Transverse colon (tissue), 4 donors: ENCODE measurements around the gene FAM3C. TPM values are rescaled to one million over a fixed set of nuclear protein-coding genes. Genes with fewer than 3 reads are reported as not detected.

Experiments
- DNase-seq: peaks from one replicate; pipeline ENCODE4 v3.0.0-alpha.2; 2019
- H3K27ac ChIP-seq, 4 donors: fragments of 200-600 bp; sonication (generic); 2 replicates each; pipeline ENCODE4 v1.5.1; 2016 to 2018; ENCODE audit warnings: inconsistent platforms in 4 of 4
- H3K27me3 ChIP-seq: fragments of 200-600 bp; sonication (generic); 2 replicates; pipeline ENCODE4 v1.5.1; 2017; ENCODE audit warnings: inconsistent platforms
- H3K36me3 ChIP-seq, 4 donors: fragments of 200-600 bp; sonication (generic); 2 replicates each; pipeline ENCODE4 v1.5.1; 2017 to 2019; ENCODE audit warnings: inconsistent platforms in 4 of 4
- H3K4me1 ChIP-seq, 4 donors: fragments of 200-600 bp; sonication (generic); 2 replicates each; pipeline ENCODE4 v1.5.1; 2017 to 2020; ENCODE audit warnings: inconsistent platforms in 4 of 4
- H3K4me3 ChIP-seq, 4 donors: fragments of 200-600 bp; sonication (generic); 1 replicate in 1 of 4; 2 replicates in 3 of 4; pipeline versions ENCODE4 v1.5.1 to v1.6.1; 2017 to 2019; ENCODE audit warnings: inconsistent platforms in 4 of 4
- H3K9me3 ChIP-seq, 2 donors: fragments of 200-600 bp; sonication (generic); 2 replicates each; pipeline ENCODE4 v1.5.1; 2017 to 2019; ENCODE audit warnings: inconsistent platforms in 2 of 2
- EP300 ChIP-seq: sonication (generic); formaldehyde crosslinking; IDR thresholded peaks from one replicate; pipeline ENCODE4 v1.6.1; 2017; ENCODE audit warnings: antibody characterized with exemption, low read depth
- POLR2A ChIP-seq: fragments of 450-650 bp; IDR thresholded peaks from one replicate; pipeline ENCODE4 v1.6.1; 2016; ENCODE audit warnings: antibody characterized with exemption, mild to moderate bottlenecking, moderate library complexity
- POLR2AphosphoS5 ChIP-seq, 3 donors: sonication (generic); formaldehyde crosslinking; IDR thresholded peaks; one replicate each; pipeline ENCODE4 v1.6.1; 2016; ENCODE audit warnings: antibody characterized with exemption in 3 of 3
- WGBS, 2 donors: methylation state at CpG; one replicate each; pipeline ENCODE4 v1.1.5; 2018; ENCODE audit warnings: low coverage in 1 of 2; 5-methylcytosine and 5-hydroxymethylcytosine counted together
- in situ Hi-C, 4 donors: fragments of 200-750 bp; cut with MboI; loops; one replicate each; pipeline versions ENCODE4 v1.15.0 to v1.15.1; 2017; ENCODE audit warnings: low sequenced_read_pairs in 3 of 4, low pct_ligation_motif_present in 1 of 4, low pct_unique_long_range_greater_than_20kb in 1 of 4
- intact Hi-C: fragments of 100-400 bp; cut with DNase I; formaldehyde crosslinking; loops from one replicate; pipeline ENCODE4 v1.15.1; 2023; ENCODE audit warnings: low total_unique reads
- total RNA-seq, 4 donors: library from RNA; depleted of rRNA; stranded (reverse); fragments of >200 nt; gene quantifications; one replicate each; pipeline ENCODE4 v1.1.0, GENCODE V29; 2016
- TF ChIP-seq, protein P1 (sequence below), 5 experiments: fragments of 200-600 bp in 3 of 5; fragments of 450-650 bp in 2 of 5; sonication (generic) in 3 of 5; IDR thresholded peaks; 1 replicate in 2 of 5; 2 replicates in 3 of 5; pipeline ENCODE4 v1.5.1; 2016 to 2017; ENCODE audit warnings: antibody characterized with exemption in 5 of 5, inconsistent platforms in 3 of 5, mild to moderate bottlenecking in 2 of 5, moderate library complexity in 1 of 5

Gene FAM3C
- total RNA-seq, 4 donors from 2014 or later = 9.0 to 48.9 (median 33.6) TPM

DNA sequence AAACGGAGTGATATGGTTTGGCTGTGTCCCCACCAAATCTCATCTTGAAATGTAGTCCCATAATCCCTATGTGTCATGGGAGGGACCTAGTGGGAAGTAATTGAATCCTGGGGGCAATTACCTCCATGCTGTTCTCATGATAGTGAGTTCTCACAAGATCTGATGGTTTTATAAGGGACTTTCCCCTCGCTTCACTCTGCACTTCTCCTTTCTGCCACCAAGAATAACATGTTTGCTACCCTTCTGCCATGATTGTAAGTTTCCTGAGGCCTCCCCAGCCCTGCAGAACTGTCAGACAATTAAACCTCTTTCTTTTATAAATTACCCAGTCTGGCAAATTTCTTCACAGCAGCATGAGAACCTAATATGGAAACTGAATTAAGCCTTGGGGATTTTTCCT is 19.1 kb downstream of the FAM3C start:
- no peaks in the 10 kb centered on the region for H3K36me3 ChIP-seq
- H3K27ac ChIP-seq = no peak overlapping the region
- H3K27me3 ChIP-seq = no peaks in the 10 kb centered on the region
- H3K4me3 ChIP-seq = no peak overlapping the region
- in situ Hi-C loops (loop anchor here in 1 of 4 donors (10.0 kb wide), 1 partner anchor 168 kb away; no protein-coding TSS in a partner anchor), intact Hi-C loops (no loop called here)
- TF ChIP-seq POLR2A (no peak), EP300 (no peak), POLR2AphosphoS5 (IDR thresholded peaks at IDR 0.05) (no peak)
- TF ChIP-seq, protein P1, sequence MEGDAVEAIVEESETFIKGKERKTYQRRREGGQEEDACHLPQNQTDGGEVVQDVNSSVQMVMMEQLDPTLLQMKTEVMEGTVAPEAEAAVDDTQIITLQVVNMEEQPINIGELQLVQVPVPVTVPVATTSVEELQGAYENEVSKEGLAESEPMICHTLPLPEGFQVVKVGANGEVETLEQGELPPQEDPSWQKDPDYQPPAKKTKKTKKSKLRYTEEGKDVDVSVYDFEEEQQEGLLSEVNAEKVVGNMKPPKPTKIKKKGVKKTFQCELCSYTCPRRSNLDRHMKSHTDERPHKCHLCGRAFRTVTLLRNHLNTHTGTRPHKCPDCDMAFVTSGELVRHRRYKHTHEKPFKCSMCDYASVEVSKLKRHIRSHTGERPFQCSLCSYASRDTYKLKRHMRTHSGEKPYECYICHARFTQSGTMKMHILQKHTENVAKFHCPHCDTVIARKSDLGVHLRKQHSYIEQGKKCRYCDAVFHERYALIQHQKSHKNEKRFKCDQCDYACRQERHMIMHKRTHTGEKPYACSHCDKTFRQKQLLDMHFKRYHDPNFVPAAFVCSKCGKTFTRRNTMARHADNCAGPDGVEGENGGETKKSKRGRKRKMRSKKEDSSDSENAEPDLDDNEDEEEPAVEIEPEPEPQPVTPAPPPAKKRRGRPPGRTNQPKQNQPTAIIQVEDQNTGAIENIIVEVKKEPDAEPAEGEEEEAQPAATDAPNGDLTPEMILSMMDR (IDR thresholded peaks at IDR 0.05) = no peak
- peaks cover 0 to 5% (median 0%) of the 10 kb centered on the region in 4 donors for H3K4me1 ChIP-seq
- no peaks in the 10 kb centered on the region for H3K9me3 ChIP-seq
- DNase-seq = no peak
- WGBS, 2 donors = 60 to 91% methylated on average over 1 to 2 of the region's 2 CpGs

DNA sequence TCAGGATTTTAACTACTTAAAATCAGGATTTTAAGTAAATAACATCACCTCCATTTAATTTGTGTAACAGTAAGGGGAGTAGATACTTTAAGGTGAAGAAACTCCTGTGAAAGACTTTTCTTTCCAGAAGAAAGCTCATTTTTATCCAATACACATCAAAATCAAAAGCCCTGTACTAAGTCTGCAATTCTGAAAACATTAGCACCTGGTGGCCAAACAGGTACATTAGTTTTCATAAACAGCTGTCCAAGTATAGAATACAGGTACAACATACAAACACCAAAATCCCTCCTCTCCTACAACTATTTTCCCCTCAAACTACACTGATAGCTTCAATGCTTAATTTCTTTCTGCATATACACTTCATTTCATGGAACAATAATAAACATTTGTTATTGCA is 22.9 kb downstream of the FAM3C start:
- intact Hi-C loops = no loop called here
- H3K9me3 ChIP-seq = no peaks in the 10 kb centered on the region

DNA sequence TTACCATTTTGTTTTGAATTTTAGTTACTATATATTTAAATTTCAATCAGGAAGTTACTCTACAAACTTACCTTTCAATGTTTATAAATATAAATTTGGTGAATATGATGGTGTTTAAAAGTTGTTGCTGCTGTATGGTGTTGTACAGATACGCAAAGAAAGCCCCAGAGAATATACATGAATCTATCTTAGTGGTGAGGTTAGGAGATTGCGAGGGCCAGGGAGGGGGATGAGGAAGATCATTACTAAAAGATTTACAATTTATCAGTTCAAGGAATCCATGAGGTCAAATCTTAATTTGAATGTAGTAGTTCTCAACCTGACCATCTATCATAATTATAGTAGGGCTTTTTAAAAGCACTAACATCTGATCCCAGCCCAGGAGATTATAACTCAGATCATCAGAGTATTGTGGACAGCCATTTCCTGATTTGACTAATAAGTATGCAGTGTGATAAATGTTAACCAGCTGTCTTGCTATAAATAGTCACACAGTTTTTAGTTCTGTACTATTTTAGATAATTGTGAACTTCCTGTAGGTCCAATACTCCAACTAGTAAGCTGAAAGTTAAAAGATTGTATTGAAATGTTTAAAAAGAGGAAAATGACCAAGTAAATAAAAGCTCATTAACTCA is 23.6 kb downstream of the FAM3C start:
- no peak for DNase-seq

More for the DNA sequence above, 22.9 kb downstream of the FAM3C start:
- no peaks in the 10 kb centered on the region for H3K36me3 ChIP-seq
- TF ChIP-seq POLR2A = no peak
- TF ChIP-seq, protein P1 (IDR thresholded peaks at IDR 0.05) = peak in 3 of 5 experiments; percentile 9 to 14 (median 12)
- in situ Hi-C loops = loop anchor here (10.0 to 25.0 kb wide), 2 partner anchors 172 to 614 kb away; no protein-coding TSS in a partner anchor
- no peak for DNase-seq
- H3K4me3 ChIP-seq = no peak overlapping the region
- peak overlapping the region in 1 of 4 donors; percentile 38 for H3K27ac ChIP-seq
- H3K27me3 ChIP-seq = no peaks in the 10 kb centered on the region
- H3K4me1 ChIP-seq = peaks cover 0 to 18% (median 5%) of the 10 kb centered on the region in 4 donors

DNA sequence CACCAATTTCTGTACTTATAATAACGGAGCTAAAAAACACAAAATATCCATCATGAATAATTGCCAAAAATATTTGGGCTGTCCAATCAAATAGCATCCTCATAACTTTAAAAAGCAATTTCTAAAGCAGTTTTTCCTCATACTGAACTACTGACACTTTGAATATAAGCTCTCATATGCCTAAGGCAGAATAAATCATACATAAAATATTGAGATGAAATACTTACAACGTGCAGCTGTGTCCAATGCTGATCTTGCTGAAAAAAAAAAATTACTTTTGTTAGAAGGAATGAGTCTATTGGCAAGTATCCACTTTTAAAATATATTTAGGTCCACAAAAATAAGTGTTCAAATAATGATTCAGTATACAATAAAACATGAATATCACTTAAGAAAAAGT is 24.2 kb downstream of the FAM3C start:
- WGBS, 2 donors = 75 to 79% methylated on average over 2 of the region's 2 CpGs
- H3K4me1 ChIP-seq = peaks cover 0 to 22% (median 5%) of the 10 kb centered on the region in 4 donors
- H3K4me3 ChIP-seq = no peak overlapping the region
- intact Hi-C loops = no loop called here
- H3K27ac ChIP-seq = no peak overlapping the region
- in situ Hi-C loops = loop anchor here (10.0 to 25.0 kb wide), 2 partner anchors 173 to 615 kb away; no protein-coding TSS in a partner anchor
- H3K27me3 ChIP-seq = no peaks in the 10 kb centered on the region
- DNase-seq = no peak
- H3K36me3 ChIP-seq = no peaks in the 10 kb centered on the region
- no peak for TF ChIP-seq POLR2A
- TF ChIP-seq, protein P1 (IDR thresholded peaks at IDR 0.05) = no peak
- TF ChIP-seq POLR2AphosphoS5 (IDR thresholded peaks at IDR 0.05) = no peak
- no peak for TF ChIP-seq EP300
- H3K9me3 ChIP-seq = no peaks in the 10 kb centered on the region

More for the DNA sequence above, 23.6 kb downstream of the FAM3C start:
- H3K9me3 ChIP-seq = no peaks in the 10 kb centered on the region
- TF ChIP-seq POLR2AphosphoS5 (IDR thresholded peaks at IDR 0.05) (no peak), POLR2A (no peak), EP300 (no peak)
- TF ChIP-seq, protein P1 (IDR thresholded peaks at IDR 0.05) = no peak
- H3K27ac ChIP-seq = peak overlapping the region in 1 of 4 donors; percentile 38
- intact Hi-C loops (no loop called here), in situ Hi-C loops (loop anchor here (10.0 to 25.0 kb wide), 2 partner anchors 172 to 615 kb away; no protein-coding TSS in a partner anchor)
- peaks cover 0 to 18% (median 5%) of the 10 kb centered on the region in 4 donors for H3K4me1 ChIP-seq
- H3K27me3 ChIP-seq = no peaks in the 10 kb centered on the region
- 55 to 80% methylated on average over 2 of the region's 2 CpGs for WGBS, 2 donors
- no peaks in the 10 kb centered on the region for H3K36me3 ChIP-seq
- H3K4me3 ChIP-seq = no peak overlapping the region
